GM10248 (cell line): ENCODE data around the gene MITF.

ENCODE experiments used
- CTCF ChIA-PET: fragments of 300-600 bp; sonication (Branson Sonifier 250); formaldehyde crosslinking; extraction: SDS; loops from one replicate; lab custom pipeline; 2021; ENCODE audit warnings: antibody characterized with exemption; lab: Yijun Ruan, JAX
- POLR2A ChIA-PET: fragments of 350-650 bp; sonication (Branson Sonifier 250); formaldehyde crosslinking; extraction: SDS; loops from one replicate; lab custom pipeline; 2020; ENCODE audit warnings: antibody characterized with exemption; lab: Yijun Ruan, JAX
- DNase-seq: peaks from one replicate; pipeline ENCODE4 v3.0.0; 2012; ENCODE audit errors: extremely low spot score
- TF ChIP-seq, protein P1 (sequence below): IDR thresholded peaks from 2 replicates; pipeline ENCODE4 v1.5.1; 2012; ENCODE audit warnings: mild to moderate bottlenecking, low read depth; ENCODE audit errors: extremely low read depth, missing control alignments, control extremely low read depth

MITF gene

DNA sequence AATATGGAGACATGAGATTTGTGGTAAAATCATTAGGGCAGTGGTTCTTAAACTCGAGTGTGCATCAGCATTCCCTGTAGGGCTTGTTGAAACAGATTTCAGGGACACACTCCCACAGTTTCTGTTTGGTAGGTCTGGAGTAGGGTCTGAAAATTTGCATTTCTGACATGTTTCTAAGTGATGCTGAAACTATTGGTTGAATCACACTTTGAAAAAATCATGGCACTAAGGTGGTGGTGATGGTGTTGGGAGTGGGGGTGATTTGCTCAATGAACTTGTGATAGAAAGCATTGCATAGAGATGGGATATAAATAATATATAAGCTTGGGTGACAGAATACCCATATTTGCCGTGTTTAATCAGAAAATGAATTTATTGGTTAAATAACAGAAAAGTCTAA lies 11.3 kb downstream of the MITF start:
- DNase-seq: no peak
- ChIA-PET POLR2A (no interaction called here), CTCF (no interaction called here)
- TF ChIP-seq, protein P1, sequence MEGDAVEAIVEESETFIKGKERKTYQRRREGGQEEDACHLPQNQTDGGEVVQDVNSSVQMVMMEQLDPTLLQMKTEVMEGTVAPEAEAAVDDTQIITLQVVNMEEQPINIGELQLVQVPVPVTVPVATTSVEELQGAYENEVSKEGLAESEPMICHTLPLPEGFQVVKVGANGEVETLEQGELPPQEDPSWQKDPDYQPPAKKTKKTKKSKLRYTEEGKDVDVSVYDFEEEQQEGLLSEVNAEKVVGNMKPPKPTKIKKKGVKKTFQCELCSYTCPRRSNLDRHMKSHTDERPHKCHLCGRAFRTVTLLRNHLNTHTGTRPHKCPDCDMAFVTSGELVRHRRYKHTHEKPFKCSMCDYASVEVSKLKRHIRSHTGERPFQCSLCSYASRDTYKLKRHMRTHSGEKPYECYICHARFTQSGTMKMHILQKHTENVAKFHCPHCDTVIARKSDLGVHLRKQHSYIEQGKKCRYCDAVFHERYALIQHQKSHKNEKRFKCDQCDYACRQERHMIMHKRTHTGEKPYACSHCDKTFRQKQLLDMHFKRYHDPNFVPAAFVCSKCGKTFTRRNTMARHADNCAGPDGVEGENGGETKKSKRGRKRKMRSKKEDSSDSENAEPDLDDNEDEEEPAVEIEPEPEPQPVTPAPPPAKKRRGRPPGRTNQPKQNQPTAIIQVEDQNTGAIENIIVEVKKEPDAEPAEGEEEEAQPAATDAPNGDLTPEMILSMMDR: no peak

GRCh38 chr3:69751074-69751476 lies 11.8 kb downstream of the MITF start:
- TF ChIP-seq, protein P1: no peak
- CTCF ChIA-PET: no interaction called here
- DNase-seq: no peak
- POLR2A ChIA-PET: no interaction called here

GRCh38 chr3:69752241-69752640 lies 13.0 kb downstream of the MITF start:
- no peak for DNase-seq
- TF ChIP-seq, protein P1: no peak
- CTCF ChIA-PET: no interaction called here
- POLR2A ChIA-PET: no interaction called here

DNA sequence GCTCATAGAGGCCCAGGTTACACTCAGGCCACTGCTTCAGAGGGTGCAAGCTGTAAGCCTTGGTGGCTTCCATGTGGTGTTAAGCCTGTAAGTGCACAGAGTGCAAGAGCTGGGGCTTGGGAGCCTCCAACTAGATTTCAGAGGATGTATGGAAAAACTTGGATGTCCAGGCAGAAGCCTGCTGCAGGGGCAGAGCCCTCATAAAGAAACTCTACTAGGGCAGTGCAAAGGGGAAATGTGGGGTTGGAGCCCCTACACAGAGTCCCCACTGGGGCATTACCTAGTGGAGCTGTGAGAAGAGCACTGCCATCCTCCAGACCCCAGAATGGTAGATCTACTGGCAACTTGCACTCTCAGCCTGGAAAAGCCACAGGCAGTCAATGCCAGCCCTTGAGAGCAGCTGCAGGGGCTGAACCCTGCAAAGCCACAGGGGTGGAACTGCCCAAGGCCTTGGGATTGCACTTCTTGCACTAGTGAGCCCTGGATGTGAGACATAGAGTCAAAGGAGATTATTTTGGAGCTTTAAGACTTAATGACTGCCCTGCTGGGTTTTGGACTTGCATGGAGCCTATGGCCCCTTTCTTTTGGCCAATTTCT lies 14.0 kb downstream of the MITF start:
- ChIA-PET POLR2A (no interaction called here), CTCF (no interaction called here)
- DNase-seq: no peak
- TF ChIP-seq, protein P1: no peak

DNA sequence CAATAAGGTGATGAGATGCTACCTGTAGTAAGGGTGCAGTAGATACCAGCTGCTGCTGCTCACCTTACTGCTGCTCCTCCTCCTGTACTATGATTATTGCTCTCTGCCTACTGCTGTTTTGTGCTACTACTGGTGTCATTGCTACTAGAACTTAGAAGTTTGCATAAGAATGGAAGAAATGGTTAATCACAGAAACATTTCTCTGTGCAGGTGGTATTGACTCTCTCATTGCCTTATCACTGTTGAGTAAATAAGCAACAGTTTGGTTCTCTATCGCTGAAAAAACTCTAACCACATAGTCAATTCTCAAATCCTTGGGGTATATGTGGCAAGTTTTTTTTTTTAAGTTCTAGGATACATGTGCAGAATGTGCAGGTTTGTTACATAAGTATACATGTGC lies 16.5 kb downstream of the MITF start:
- DNase-seq: no peak
- ChIA-PET CTCF (no interaction called here), POLR2A (no interaction called here)
- TF ChIP-seq, protein P1: no peak

DNA sequence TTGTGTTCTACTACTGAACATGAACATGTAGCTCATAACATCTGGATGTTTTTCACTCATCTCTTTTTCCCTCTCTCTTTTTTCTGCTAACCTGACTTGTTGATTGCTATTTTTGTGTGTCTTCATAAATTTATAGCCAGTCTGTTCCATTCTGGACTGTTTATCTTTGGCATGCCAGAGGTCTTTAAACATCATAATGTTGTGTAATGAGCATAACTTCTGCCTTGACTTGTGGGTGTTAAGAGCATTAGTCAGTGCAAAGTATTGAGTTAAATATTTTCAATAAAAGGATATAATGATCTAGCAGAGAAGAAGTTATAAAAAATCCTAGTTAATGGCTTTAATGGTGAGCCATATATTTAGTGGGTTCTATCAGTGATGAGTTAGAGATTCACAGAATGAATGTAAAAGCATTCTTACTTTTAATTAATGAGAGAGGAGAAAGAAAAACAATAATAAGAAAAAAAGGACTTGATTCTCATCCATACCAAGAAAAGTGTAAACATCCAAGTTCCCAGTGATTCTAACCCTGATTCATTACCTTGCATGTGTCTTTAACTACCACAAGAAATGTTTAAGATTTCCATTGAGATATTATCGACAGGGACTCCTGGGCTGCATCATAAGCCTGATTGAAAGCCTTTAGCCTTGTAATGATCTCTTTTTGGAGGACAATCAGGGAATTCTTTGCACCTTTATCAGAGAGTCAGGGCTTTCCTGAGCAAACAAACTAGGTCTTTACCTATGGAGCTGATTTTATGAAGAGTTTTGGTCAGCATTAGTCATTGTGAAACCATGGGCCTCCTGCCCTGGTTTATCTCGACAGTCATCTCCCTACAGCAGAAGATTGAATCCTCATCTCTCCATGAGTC lies 22.9 kb downstream of the MITF start:
- DNase-seq: no peak
- POLR2A ChIA-PET: no interaction called here
- CTCF ChIA-PET: no interaction called here
- TF ChIP-seq, protein P1: no peak
